Non-pigmented ciliary epithelial cell (primary cell): ENCODE results near the gene LCN10.
A peak's percentile ranks its signal among the peaks of the same experiment; 100 is the strongest.

Experiments
- DNase-seq: peaks from one replicate; pipeline ENCODE4 v3.0.0-alpha.2; 2010; ENCODE audit warnings: low read depth

Gene LCN10

DNA sequence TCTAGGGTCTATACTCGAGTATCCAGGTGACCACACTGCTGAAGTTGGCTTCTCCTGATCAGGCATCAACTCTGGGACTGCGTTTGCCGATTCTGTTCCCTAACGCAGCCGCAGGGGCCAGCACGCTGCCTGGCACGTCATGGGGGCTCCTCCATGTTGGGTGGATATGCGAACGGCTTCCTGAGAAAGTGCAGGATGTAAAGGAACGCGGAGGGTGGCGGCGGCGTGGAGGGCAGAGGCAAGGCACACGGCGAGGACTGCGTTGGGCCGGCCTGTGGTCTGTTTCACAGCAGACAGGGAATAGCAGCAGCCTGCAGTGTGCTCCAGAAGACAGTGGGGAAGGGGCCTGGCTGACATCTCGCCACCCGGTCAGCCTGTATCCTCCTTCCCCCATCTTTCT is 3.8 kb downstream of the LCN10 start:
- no peak for DNase-seq

DNA sequence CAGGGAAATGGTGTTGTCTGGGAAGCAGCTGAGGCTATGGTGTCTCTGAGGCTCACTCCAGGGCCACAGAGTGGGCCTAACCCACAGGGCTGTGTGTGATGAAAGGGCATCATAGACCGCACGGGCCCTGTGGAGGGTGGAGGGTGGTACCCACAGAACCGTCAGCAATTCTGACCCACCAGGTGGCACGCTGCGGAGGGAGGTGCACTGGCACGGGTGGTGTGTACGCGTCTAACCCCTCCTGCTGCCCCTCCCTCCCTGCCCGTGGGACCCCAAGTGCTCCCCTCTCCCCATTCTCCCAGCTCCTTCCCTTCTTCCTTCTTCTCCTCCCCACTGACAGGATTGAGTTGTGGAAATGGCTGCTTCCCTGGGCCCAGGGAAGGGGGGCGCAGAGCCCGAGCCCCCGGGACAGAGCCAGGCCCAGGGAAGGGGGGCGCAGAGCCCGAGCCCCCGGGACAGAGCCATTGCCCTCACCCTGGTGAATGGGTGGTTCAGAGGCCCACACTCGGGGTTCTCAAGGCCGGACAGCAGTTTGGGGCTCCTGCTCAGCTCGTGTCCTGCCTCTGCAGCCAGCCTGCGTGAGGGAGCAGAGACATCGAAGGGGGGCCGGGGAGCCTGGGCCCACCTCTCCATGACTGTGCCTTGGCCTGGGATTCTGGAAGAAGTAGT is 6.8 kb downstream of the LCN10 start:
- no peak for DNase-seq

DNA sequence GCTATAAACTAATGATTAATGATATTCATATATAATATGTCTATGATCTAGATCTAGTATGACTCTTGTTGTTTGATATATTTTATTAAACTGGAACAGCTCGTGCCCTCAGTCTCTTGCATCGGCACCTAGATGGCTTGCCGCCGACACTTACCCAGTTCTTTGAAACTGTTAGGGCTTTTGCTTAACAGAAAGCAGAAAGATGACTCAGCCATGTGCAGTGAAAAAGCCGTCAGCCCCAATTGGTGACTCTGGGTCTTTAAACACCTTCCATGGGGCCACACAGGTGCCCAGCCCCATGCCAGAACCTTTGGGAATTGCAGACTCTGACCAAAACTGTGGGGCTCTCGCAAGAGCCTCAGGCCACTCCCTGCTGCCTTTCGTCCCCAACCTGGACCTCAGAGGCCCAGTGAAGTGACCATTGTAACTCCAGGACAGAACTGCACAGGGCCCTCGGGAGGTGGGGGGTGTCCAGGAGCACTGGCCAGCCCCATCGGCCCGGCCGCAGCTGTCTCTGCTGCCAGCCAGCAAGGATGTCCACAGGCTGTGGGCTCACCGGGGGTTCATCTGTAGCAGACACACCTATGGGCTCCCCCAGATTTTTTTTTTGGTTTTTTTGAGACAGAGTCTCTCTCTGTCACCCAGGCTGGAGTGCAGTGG is 7.8 kb downstream of the LCN10 start:
- DNase-seq, result no peak

DNA sequence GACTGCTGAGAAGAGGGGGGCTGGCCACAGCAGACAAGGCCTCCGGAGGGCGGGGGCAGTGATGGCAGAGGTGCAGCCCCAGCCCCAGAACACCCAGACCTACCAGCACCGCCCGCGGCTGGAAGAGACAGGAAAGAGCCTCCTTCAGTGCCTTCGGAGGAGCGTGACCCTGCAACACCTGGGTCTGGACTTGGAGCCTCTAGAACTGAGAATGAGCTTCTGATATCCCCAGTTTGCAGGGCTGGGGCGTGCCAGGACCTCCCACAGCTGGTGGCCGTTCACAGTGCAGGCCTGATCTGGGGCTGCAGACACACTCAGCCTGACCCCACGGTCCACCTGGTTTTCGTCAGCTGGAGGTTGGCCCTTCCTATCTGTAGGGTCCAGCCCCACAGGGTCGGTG is 9.1 kb downstream of the LCN10 start:
- no peak for DNase-seq

DNA sequence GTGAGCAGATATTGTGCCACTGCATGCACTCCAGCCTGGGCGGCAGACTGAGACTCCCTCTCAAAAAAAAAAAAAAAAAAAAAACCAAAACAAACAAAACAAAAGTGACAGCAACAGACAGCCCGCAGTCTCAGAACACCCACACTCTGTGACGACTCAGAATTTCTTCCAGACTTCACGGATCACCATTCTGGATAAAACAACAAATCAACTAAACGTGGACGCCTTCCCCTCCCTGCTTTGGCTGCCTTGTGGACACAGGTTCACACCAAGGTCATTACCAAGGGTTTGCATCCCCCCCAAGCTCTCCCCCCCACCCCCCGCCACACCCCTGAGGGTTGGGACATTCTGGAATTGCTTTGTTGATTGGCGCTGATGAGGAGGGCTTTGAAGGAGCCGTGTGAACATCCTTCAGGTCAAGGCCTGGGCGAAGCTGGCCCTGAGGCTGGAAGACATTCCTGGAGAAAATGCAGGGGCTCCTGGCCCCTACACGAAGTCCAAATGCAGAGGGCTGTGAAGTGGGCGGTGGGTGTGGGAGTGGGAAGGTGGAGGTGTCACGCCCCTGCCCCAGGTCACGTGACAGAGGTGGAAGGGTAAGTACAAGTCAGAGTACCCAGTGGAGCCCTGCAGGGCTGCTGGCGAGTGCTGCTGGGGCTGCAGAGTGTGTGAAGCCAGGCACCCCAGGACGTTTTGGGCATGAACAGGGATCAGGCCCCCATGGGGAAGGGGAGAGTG is 10.1 kb downstream of the LCN10 start:
- DNase-seq, result no peak

DNA sequence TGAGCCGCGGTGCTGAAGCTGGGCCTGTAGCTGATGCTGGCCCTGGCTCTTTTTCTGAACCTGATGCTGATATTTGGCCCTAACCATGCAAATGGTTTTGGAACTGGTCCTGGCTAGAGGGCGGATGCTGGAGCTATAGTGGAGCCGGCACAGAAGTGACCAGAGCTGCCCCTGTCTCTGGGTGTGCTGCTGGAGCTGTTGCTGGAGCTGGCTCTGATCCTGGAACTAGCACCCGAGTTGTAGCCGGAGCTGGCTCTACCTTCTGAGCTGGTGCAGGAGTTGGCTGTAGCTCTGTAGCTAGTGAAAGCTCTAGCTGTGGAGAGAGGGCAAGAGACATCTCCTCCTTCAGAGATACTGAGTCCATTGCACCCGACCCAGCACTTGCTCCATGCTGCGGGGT is 12.8 kb downstream of the LCN10 start:
- no peak for DNase-seq

DNA sequence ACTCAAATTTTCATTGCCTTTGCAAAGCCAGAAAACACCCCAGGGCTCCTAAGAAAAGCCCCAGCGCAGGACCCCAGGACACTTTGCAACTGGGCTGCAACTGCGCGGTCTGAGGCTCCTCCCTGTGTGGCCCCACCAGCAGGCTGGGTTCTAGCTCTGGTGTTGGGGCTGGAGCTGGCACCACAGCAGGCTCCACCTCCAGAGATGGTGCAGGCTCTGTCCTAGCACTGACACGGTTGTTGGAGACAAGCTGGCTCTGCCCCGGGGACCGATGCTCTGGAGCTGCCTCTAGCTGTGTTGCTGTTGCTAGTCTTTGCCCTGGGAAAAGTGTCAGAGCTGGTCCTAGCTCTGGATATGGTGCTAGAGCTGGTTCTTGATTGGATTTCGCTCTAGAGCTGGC is 13.6 kb downstream of the LCN10 start:
- DNase-seq, result no peak

DNA sequence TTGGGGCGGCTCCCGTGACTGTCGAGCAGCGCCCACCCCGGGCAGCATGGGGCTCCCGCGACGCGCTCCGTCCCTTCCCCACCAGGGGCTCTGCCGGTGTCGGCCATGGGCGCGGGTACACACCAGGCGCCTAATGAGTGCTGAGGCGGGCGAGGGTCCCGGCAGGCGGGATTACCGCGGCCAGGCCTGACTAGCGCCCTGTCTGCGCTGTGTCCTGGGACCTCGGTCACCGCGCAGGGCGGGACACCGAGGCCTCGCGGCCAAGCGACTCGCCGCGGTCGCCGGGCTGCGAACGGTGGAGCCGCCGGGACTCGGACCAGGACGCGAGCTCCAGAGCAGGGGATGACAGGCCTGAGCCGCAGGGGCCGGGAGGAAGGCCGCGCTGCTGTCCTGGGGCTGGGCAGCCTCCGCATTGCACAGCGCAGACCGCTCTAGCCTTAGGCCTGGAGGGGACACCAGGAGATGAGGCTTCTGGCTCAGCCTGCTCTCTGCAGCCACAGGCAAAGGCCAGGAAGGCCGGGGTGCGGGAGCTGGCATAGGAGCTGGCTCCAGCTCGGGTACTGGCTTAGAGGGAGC is 14.1 kb downstream of the LCN10 start:
- no peak for DNase-seq

DNA sequence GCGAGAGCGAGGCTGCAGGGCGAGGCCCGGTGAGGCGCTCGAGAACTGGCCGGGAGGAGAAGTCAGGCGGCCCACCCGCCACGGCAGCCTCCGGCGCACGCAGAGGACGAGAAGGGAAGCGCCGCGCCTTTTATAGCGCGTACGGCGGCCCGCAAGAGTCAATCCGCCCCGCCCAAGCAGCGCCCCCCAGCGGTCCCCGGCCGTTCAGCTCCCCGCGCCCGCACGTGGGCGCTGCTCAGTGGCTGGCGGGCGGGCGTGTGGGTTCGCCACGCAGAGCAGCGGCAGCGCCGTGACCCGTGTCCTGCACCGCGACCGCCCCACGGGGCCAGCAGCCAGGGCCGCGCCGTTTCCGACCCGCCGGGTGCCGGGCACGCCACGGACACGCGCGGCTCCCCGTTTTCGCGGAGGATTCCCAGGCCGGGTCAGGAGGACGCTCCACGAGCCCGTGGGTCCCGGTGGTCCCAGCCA is 14.6 kb downstream of the LCN10 start:
- peak; percentile 32 for DNase-seq

DNA sequence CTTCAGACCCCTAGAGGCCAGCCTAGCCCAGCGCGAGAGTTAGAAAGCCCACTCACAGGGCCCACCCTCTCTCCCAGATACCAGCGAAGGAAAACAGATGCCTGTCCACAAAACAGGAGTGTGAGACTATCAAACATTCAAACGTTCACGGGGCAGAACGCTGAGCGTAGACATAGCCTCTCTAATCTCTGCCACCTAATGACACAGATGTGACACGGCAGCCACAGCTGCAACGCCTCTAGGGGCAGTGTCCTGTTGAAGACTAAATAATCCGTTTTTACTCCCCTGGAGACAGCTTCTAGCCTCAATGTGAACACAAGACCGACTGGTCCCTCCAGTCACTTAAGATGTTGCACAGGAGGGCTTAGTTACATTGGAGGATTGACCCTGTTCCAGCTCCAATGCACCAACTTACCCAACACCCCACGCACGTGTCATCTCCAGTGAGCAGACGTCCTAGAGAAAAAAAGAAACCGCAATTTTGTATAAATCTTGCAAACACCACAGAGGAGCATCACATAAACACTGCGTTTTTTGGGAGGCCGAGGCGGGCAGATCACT is 16.0 kb downstream of the LCN10 start:
- DNase-seq, result no peak

DNA sequence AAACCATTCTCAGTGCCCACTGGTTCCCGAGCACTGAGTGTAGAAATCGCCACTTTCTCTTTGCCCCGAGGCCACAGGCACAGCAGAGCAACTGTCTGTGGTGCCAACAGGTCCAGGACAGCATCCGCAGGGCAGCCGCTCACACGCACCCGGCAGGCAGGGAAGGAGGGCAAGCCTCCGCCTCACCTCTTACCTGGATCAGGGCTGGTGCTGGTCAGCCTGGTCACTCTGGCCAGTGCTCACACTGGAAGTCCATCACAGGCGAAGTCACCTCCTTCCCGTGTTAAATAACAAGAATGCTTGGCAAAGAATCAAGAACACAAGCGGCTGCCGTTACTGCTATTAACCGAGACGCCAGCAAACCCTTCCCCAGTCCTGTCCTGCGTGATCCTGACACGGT is 16.6 kb downstream of the LCN10 start:
- no peak for DNase-seq

DNA sequence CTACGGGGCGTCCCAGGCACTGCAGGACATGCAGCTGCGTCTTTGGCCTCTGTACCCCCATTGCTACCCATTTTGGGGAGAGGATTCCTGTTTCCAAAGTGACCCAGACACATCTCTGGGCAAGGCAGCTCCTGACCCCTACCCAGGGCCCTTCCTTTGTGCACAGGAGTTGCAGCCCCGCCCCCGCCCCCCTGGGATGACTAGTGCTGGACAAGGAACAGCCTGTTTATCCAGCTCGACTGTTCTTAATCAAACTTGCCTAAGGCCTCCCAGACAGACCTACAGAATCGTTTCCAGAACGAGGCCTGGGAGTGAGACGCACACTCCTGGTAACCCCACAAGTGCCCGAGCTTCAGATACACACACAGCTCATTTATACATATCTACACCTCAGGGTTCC is 17.1 kb downstream of the LCN10 start:
- DNase-seq, result peak; percentile 35

DNA sequence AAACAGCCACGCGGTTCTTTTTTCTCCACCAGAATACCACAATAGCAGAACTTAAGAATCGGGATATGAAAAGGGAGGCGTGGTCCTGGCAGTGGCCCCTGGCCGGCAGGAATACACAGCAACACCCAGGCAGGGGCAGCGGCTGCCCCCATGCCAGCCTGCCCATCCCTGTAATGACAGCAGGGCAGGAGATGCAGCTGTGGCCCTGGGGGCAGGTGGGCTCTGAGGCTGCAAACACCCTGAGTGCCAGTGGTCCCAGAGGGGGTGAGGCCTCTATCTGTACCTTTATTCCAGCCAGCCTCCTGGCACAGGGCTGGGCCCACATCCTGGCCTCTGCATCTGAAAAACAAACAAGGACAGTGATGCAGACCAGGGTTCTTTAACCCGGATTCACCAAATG is 18.0 kb downstream of the LCN10 start:
- DNase-seq, result no peak

DNA sequence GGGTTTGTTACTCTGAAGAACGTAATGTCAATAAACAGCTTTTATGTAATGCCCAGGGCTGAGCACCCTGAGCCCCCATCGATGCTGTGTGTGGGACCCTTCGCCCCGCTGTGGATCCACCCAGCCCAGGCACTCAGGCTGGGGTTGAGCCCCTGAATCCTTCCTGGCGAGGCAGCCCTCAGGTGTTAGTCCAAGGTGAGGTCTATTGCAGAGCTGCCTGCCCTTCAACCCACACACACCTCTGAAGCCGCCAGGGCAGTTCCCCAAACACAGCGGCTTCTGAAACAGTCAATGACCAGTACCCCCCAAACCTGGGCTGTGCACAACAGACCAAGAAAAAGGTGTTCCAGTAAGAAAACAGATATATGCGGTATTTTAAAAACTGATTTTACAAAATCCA is 18.8 kb downstream of the LCN10 start:
- no peak for DNase-seq

DNA sequence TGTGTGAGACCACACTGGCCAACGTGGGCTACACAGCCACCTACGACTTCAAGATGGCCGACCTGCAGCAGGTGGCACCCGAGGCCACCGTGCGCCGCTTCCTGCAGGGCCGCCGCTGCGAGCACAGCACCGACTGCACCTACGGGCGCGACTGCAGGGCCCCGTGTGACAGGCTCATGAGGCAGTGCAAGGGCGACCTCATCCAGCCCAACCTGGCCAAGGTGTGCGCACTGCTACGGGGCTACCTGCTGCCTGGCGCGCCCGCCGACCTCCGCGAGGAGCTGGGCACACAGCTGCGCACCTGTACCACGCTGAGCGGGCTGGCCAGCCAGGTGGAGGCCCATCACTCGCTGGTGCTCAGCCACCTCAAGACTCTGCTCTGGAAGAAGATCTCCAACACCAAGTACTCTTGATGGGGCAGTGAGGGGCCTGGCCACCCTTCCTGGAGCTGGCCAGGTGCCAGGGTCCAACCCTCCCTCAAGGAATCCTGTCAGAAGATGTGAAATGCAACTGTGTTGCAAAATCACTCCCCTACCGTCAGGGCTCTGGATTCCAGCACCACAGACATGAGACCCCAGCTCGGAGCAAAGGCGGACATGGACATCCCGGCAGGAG is 19.3 kb downstream of the LCN10 start:
- no peak for DNase-seq

DNA sequence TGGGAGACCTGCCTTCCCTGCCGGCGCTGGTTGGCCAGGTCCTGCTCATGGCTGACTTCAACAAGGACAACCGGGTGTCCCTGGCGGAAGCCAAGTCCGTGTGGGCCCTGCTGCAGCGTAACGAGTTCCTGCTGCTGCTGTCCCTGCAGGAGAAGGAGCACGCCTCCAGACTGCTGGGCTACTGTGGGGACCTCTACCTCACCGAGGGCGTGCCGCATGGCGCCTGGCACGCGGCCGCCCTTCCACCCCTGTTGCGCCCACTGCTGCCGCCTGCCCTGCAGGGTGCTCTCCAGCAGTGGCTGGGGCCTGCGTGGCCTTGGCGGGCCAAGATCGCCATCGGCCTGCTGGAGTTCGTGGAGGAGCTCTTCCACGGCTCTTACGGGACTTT is 19.8 kb downstream of the LCN10 start:
- DNase-seq, result no peak

DNA sequence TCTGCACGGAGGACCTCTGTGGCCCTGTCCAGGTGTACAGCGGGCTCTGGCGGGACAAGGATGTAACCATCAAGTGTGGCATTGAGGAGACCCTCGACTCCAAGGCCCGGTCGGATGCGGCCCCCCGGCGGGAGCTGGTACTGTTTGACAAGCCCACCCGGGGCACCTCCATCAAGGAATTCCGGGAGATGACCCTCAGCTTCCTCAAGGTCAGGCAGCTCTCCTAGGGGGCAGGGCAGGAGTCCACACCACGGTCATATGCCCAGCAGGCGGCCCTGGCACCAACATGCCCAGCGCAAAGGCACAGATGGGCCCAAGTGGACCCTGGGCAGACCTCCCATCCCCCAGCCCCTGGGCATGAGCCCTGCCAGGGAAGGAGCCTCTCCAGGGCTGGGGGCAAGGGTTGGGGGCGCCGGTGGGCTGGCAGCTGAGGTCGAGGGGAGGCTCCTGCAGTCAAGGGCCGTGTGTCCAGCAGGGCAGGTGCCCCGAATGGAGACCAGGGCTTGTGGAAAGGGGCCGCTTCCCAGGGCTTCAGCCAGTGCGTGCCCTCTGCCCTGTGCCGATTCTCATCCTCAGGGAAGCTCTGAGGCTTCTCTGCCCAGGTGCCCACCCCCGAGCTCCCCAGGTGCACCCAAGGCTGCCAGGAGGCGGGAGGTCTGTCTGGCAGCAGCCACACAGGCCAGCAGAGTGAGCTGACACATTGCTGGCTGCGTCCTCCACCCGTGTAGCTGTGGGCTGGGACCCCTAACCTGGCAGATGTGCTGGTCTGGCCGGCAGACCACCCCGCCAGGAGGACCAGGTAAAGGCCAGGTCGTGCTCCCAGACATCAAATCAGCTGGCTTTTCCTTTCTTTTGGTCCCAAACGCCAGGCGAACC is 20.4 kb downstream of the LCN10 start:
- no peak for DNase-seq

DNA sequence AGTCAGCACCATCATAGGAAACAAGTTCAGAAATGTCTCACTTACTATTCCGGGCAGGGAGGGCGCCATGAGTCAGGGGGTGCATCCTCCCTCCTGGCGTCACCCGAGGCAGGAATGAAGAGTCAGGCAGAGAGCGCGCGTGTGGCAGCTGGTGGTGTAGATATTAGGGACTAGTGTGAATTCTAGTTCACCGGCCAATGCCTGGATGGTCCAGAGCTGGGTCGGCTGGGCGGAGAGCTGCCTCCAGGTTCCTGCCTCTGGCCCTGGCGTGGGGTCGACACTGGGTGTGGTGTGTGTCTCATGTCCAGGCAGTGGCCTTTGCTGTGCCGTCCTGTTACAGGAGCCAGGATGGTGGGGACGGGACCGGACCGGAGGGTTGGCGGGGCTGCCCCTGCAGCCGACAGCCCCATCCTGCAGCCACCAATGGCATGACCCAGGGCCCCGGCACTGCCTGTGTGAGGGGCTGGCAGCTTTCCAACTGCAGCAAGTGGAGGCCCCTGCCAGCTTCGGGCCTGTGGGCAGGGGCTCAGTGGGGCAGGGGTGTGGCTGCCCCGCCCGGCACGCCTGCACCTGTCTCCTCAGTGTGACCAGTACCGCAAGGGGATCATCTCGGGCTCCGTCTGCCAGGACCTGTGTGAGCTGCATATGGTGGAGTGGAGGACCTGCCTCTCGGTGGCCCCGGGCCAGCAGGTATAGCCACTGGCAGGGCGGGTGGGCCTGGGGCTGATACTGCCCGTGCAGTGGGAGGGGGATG is 21.2 kb downstream of the LCN10 start:
- DNase-seq, result peak; percentile 45

DNA sequence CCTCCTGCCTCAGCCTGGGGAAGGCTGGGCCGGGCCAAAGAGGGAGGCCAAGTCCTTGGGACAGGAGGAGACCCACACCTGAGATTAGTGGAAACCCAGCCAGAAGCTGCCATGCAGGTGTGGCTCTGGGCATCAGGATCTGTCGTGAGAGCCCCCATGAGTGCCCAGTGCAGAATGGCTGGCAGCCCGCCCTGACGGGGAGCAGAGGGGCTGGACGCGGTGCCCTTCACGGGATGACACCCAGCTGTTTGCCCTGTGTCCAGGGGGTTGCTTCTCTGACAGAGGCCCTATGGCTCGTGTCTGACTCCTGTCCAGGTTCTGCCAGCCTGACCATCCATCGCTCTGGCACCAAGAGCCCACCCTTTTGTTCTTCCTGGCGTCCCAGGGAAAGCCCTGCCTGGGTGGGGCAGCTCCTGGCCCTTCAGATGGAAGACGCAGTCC is 21.8 kb downstream of the LCN10 start:
- DNase-seq, result no peak

DNA sequence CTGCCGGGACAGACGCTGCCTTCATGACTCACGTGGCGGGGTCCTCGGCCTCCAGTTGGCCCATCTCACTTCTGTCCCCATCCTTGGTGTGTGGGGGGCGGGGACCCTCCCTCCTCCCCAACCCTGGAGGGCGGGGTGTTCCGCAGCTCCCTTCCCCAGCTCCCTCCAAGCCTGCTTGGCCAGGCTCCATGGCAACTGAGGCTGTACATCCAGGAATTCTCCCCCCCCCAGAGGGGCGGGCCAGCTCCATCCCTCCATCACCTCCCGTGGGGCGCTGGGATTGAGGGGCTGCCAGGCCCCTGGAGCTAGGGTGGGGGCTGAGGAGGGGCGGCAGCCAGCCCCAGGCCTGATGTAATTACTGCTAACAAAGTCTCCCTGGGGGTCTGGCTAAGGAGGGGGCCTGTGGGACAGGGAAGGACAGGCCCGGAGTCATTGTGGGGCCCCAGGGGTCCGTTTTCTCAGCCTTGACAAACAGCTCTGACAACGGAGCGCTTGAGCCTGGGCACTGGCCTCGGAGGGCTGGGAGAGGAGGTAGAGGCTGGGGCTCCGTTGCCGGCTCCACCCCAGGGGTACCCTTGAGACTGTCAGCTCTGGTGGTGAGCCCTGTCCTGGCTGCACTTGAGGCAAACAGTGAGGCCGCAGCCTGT is 22.4 kb downstream of the LCN10 start:
- DNase-seq, result no peak
